ENCODE results near the gene SRSF1.

- TF ChIP-seq CTCF (IDR thresholded peaks at IDR 0.05): no peak
- no peak for TF ChIP-seq POLR2A (IDR thresholded peaks at IDR 0.05)
Measured at GRCh38 chr17:57957886-57958285, 49.2 kb downstream of the SRSF1 start.
